ENCODE measurements around the gene ZNF276.
"Not testable (repeated sequence)": the region's sequence is repeated elsewhere in the genome, so short reads cannot be mapped to it uniquely, and the experiment has no call there.

The ZNF276 gene

GRCh38 chr16:89738072-89738377 is 16.7 kb downstream of the ZNF276 start:
- no peak for DNase-seq

DNA sequence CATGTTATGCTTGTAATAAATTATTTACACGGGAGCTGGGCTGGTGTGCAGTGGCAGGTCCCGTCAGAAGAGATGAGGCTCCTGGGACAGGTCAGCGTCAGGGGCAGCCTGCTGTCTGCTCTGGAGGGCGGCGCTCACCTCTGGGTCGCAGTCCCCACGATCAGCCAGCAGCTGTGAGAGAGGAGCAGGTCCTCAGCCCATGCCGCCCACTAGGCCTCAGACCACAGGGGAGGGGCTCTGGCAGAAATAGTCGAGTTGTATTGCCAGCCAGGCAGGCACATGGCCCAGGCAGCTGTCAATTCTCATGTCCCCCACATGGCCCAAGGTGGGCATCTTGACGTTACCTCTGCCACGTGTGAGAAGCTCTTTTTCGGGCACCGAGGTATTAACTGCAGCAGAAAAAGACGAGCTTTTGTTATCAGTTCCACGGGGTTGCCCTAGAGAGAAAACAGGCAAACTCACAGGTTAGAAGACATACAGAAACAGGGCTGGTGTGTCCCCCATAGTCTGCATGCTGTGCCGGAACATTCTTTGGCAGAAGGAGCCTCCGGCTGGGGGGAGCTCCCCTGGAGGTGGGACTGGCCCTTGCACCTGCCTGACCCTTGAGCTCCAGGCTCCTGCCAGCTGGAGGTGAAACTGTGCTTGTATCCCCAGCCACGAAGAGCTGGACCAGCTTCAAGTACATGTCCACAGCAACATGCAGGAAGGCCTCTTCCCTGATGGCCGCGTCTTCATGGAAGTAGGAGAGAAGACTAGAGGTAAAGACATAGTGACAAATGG is 17.4 kb downstream of the ZNF276 start:
- no peak for DNase-seq

DNA sequence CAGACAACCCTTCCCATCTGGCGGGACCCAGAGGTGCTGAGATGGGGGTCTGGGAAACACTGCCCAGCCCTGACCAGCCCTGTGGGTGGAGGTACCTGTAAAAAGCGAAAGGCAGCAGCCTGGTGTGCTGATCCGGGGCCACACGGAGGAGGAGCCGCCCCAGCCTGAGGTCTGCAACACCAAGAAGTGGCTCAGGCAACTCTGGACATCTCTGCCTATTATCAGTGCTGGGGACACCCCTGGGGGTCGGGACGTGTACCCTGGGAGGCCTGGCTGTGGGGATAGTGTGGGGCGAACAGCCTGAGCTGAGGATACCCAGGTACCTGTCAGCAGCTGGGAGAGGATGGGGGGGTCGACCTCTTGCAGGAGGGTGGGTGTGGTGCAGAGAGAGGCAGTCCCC is 18.0 kb downstream of the ZNF276 start:
- no peak for DNase-seq

DNA sequence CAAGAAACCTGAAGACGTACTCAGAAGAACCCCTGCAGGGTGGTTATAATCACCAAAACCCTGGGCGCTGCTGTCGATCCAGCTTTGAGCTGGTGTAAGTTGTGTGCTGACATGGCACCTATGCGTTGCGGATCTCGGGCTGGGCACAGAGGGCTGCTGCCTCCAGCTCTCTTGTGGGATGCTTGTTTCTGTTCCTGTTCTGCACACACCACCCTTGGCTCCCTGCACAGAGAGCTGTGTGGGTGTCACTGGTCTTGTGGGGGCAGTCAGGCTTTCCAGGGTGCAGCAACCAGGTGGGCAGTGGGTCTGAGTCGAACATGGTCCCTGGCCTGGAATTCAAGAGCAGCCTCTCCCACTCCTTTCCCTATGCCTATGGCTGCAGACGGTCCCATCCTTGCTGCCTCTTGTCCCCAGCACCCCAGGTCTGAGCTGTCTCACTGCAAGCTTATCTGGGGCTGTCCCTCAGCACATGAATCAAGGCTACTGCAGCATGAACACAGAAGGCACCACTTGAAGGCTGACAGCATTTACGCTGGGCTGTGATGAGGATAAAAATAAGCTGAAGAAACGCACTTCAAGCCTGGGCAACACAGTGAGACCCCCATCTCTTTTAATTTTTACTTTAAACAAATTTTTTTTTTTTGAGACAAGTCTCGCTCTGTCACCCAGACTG is 20.1 kb downstream of the ZNF276 start:
- peak; percentile 9 to 72 for DNase-seq

GRCh38 chr16:89742948-89743347 is 21.6 kb downstream of the ZNF276 start:
- no peak for DNase-seq

- DNase-seq: no peak
Observed at GRCh38 chr16:89744813-89745212, 23.5 kb downstream of the ZNF276 start.

DNA sequence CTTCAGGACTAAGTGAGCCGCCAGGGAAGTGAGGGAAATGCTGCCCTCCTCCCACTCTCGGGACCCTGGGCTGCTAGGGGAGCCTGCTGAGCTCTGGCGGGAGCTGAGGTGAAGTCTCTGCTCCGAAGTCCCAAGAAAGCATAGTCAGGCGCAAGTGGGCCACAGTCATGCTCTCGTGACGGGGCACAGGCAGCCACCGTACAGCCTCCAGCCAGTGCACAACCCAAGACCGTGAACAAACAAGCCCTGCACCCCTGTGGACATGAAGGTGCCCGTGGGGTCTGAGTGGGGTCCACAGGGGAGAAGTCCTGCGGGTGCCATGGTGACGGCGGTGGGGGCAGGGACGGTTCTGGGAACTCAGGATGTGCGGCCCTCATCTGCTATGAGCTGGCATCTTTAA is 24.7 kb downstream of the ZNF276 start:
- no peak for DNase-seq

DNA sequence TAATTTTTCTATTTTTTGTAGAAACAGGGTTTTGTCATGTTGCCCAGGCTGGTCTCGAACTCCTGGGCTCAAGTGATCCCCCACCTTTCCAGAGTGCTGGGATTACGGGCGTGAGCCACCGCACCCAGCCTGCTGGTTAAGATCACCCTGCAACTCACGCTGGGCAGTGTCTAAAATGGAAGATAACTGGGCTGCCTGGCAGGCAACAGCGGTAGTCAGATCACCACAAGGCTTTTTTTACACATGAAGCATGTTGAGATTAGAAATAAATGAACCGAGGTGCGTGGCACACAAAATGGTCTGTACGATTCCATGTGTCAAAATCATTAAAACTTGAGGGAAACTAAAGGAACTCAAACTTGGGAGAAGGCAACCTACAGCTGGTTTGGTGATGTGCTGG is 26.7 kb downstream of the ZNF276 start:
- no peak for DNase-seq

- DNase-seq: peak; percentile 71 to 89
Observed at GRCh38 chr16:89748921-89749320, 27.6 kb downstream of the ZNF276 start.

DNA sequence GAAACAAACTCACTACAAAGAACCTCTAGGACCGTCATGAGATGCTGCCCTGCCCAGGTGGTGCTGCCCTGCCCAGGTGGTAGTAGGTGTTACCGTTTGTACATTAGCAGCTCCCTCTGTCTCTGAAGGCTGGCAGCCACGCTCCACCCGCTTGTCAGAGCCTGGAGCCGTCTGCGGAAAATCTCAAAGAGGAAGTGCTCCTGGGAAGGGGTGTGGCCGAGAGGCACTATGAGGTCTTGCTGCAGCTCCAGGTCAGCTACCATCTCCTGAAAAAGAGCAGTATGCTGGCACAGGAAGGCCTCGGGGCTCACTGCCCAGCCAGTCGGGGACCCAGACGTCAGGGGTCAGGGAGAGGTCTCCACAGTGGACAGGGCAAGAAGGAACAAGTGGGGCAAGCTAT is 28.3 kb downstream of the ZNF276 start:
- peak; percentile 75 to 84 for DNase-seq

GRCh38 chr16:89759746-89760340 is 38.5 kb downstream of the ZNF276 start:
- peak; percentile 6 to 25 for DNase-seq

DNA sequence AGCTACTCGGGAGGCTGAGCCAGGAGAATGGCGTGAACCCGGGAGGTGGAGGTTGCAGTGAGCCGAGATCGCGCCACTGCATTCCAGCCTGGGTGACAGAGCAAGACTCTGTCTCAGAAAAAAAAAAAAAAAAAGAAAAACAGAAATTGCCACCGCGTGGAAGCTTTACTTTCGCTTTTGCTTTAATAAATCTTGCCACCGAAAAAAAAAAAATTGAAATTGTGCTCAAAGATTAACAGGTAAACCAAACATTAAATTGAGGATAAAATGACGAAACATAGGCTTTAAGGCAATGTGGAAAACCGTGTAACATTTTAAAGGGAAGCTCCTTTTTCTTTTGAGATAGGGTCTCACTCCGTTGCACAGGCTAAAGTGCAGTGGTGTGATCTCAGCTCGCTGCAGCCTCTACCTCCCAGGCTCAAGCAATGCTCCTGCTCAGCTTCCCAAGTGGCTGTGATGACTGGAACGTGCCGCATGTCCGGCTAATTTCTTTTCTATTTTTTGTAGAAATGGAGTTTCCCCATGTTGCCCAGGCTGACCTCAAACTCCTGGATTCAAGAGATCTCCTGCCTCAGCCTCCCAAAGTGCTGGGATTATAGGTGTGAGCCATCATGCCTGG is 40.1 kb downstream of the ZNF276 start:
- DNase-seq: peak in 1 of 2 donors; percentile 4

DNA sequence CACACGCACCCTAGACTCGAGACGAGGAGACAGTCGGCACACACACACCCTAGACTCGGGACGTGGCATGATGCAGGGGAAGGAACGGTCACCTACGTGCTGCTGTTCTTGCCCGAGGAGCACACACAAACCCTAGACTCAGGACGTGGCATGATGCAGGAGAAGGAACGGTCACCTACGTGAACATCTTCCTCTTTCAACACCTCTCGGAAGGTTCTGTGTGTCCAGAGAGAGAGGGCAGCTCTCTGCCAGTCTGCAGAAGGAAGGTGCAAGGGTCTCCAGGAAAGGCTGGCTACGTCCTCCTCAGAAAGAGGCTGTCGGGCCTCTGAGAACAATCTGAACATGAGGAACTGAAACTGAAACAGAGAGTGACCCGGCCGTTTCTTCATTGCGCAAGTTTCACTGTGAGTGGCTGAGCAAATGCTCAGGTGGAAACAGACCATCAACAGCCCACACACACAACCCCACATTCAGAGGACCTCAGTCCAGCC is 43.4 kb downstream of the ZNF276 start:
- peak; percentile 94 to 96 for DNase-seq

- DNase-seq: no peak
Observed at GRCh38 chr16:89765292-89765830, 44.0 kb downstream of the ZNF276 start.

- DNase-seq: no peak
Observed at GRCh38 chr16:89770367-89770766, 49.0 kb downstream of the ZNF276 start.

DNA sequence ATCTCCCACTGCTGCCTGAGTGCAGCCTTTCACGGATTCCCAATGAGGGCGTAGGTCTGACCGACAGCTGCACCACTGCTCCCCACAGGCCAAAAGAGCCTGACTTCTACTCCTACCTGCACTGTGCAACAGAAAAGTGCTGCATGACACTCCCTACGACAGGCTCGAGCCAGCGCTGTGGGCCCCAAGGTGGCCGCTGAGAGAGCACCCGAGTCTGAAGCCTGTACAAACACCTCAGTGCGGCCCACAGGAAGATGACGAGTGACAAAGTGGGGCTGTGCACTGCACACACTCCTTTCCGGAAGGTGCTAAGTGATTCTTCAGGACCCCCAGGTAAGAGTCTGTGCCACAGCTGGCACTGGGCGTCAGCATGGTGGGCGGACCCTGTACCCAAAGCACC is 53.9 kb downstream of the ZNF276 start:
- no peak for DNase-seq

GRCh38 chr16:89778211-89778610 is 56.9 kb downstream of the ZNF276 start:
- DNase-seq: not testable (repeated sequence)

DNA sequence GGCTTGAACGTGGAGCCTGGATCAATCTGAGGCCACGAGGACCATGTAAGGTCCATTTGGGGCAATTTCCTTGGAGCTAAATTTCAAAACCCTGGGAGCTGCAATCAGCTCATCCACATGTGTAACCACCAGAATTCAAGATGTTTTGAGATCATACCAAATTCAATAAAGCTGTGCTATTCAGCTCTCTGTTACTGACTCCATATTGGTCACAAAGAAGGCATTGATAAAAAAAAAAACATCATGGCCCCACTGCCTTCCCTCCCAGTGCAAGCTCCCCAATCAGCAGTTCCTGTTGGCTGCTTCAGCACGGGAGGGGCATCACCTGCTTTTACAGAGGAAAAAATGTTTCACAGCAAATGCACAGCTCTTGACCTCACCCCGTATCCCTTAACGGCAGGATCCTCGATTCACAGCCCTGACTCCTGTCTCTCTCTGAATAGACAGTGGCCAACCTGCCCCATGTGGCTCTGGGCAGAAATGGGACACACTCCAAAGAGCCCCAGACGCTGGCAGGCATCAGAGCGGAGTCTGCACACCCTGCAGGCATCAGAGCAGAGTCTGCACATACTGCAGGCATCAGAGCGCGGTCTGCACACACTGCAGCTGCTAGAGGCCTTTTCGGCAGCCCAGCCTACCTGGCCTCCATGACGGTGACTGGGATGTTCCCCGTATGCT is 58.0 kb downstream of the ZNF276 start:
- no peak for DNase-seq

DNA sequence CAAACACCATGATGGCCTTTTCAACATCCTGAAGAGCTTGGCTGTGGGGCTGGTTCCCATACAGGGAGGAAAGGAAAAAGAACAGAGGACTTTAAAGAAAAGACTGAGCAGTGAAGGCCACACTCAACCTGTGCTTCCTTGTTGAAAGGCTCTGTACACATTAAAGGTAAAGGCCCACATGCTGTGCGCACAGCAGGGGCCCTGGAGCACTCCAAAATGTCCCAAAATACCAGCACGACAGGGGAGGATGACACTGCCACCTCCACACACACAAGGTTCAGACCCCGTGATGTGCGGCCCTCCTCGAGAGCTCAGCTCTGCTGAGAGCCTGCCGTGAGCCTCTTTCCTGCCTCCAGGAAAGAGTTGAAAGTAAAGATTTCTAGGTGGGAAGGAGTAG is 58.6 kb downstream of the ZNF276 start:
- no peak for DNase-seq

DNA sequence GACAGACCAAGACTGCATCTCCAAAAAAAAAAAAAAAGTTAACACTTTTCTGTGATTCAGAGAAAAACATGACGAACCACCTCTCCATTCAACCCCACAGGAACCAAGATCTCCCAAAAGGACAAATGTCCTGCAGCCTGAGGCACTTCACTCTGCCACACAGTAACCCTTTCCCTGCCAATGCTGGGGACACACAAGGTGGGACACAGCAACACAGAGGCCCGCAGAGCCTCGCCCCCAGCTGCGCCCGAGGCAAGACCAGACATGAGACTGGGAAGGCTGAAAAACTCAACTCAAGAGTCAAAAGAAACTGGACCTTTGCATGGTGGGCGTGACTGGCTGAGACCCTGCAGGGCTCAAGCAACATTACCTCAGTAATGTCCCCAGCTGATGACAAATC is 61.2 kb downstream of the ZNF276 start:
- DNase-seq: no peak

DNA sequence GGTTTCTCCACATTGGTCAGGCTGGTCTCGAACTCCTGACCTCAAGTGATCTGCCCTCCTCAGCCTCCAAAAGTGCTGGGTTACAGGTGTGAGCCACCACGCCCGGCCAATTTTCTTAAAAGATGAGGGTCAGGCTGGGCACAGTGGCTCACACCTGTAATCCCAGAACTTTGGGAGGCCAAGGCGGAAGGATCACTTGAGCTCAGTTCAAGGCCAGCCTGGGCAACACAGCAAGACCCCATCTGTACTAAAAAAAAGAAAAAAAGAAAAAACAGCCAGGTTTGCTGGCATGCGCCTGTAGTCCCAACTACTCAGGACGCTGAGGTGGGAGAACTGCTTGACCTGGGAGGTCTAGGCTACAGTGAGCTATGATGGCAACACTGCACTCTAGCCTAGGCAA is 62.6 kb downstream of the ZNF276 start:
- not testable (repeated sequence) for DNase-seq

DNA sequence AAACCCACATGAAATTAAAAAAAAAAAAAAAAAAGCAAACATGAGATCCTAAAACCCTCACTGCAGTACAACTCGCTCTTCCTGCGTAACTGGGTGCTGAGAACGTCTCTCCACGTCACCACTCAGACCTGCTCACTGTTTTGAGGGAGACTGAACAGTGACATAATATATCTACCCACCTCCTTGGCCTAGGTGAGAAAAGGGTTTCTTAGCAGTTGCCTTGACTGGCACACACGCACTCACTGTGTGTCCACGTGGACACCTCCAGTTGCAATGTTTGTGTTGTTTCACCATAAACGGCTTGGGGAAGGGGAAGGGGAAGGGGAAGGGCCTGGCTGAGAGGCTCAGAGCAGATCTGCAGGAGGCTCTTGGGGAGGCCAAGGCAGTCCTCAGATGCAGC is 63.1 kb downstream of the ZNF276 start:
- peak in 1 of 2 donors; percentile 11 for DNase-seq
